DND-41 (cell line): ENCODE measurements around the gene PCYOX1L.

ENCODE experiments used
- ATAC-seq: fragments of 200-7000 bp; cut with Tn5 transposase; 3 replicates; pipeline ENCODE4 v1.9.1; 2021; ENCODE audit warnings: low read depth; ENCODE audit not compliant: insufficient read depth
- DNase-seq: peaks from one replicate; pipeline ENCODE4 v3.0.0-alpha.2; 2020
- H2AFZ ChIP-seq: 2 replicates; pipeline ENCODE4 v1.6.0; 2012; ENCODE audit warnings: low read depth, low read length
- H3K27ac ChIP-seq: 2 replicates; pipeline ENCODE4 v1.5.1; 2012; ENCODE audit warnings: low read length, inconsistent platforms
- H3K27me3 ChIP-seq: fragments of 200-600 bp; sonication (generic); 2 replicates; pipeline ENCODE4 v1.6.0; 2012; ENCODE audit warnings: low read length, mild to moderate bottlenecking, inconsistent platforms; ENCODE audit not compliant: insufficient read depth, poor library complexity
- H3K36me3 ChIP-seq: 2 replicates; pipeline ENCODE4 v1.5.1; 2012; ENCODE audit warnings: low read length, inconsistent platforms; ENCODE audit not compliant: insufficient read depth
- H3K4me1 ChIP-seq: 2 replicates; pipeline ENCODE4 v1.5.1; 2012; ENCODE audit warnings: mild to moderate bottlenecking, low read length; ENCODE audit not compliant: insufficient read depth
- H3K4me2 ChIP-seq: 2 replicates; pipeline ENCODE4 v1.6.0; 2012; ENCODE audit warnings: mild to moderate bottlenecking, moderate library complexity, low read length, inconsistent platforms; ENCODE audit not compliant: insufficient read depth
- H3K4me3 ChIP-seq, 2 experiments: fragments of 200-600 bp in 1 of 2; shearing (Covaris generic) in 1 of 2; 2 replicates each; pipeline ENCODE4 v1.5.1; 2012 to 2016; ENCODE audit warnings: inconsistent platforms in 2 of 2, low read length in 2 of 2, mild to moderate bottlenecking in 2 of 2, low read depth in 1 of 2, moderate library complexity in 1 of 2
- H3K79me2 ChIP-seq: 2 replicates; pipeline ENCODE4 v1.6.0; 2012; ENCODE audit warnings: low read length, inconsistent platforms; ENCODE audit not compliant: insufficient read depth
- H3K9ac ChIP-seq: 2 replicates; pipeline ENCODE4 v1.6.0; 2012; ENCODE audit warnings: low read depth, mild to moderate bottlenecking, inconsistent platforms, low read length, moderate library complexity
- H3K9me3 ChIP-seq: 2 replicates; pipeline ENCODE4 v1.5.1; 2012; ENCODE audit warnings: low read length, moderate library complexity, mild to moderate bottlenecking, inconsistent platforms; ENCODE audit not compliant: insufficient read depth, severe bottlenecking
- H4K20me1 ChIP-seq: 2 replicates; pipeline ENCODE4 v1.6.0; 2012; ENCODE audit warnings: low read length; ENCODE audit not compliant: insufficient read depth
- CTCF ChIP-seq: IDR thresholded peaks from 2 replicates; pipeline ENCODE4 v1.5.1; 2012; ENCODE audit warnings: borderline replicate concordance, low read length, moderate library complexity, mild to moderate bottlenecking; ENCODE audit not compliant: poor library complexity, severe bottlenecking; ENCODE audit errors: extremely low read depth
- EZH2 ChIP-seq: IDR thresholded peaks from 3 replicates; pipeline ENCODE4 v1.6.1; 2012; ENCODE audit warnings: borderline replicate concordance, low read depth, mild to moderate bottlenecking, moderate library complexity, low read length, inconsistent platforms; ENCODE audit not compliant: severe bottlenecking

PCYOX1L gene

GRCh38 chr5:149399775-149400174 is 41.9 kb downstream of the PCYOX1L start:
- Histone ChIP-seq H3K79me2 (no peaks in the 10 kb centered on the region), H3K4me2 (no peak overlapping the region), H3K9ac (no peak overlapping the region), H3K4me3 (no peak overlapping the region), H3K4me1 (no peaks in the 10 kb centered on the region), H3K27ac (no peak overlapping the region), H3K27me3 (no peaks in the 10 kb centered on the region), H4K20me1 (no peaks in the 10 kb centered on the region), H3K36me3 (no peaks in the 10 kb centered on the region), H2AFZ (no peak overlapping the region), H3K9me3 (no peaks in the 10 kb centered on the region)
- TF ChIP-seq EZH2 (no peak), CTCF (no peak)
- no peak for DNase-seq
- ATAC-seq: no peak

- no peak overlapping the region for H2AFZ ChIP-seq
- no peaks in the 10 kb centered on the region for H3K9me3 ChIP-seq
- H3K4me1 ChIP-seq: no peaks in the 10 kb centered on the region
- H3K36me3 ChIP-seq: no peaks in the 10 kb centered on the region
- no peaks in the 10 kb centered on the region for H4K20me1 ChIP-seq
- H3K27ac ChIP-seq: no peak overlapping the region
- no peak for TF ChIP-seq EZH2
- no peak for TF ChIP-seq CTCF
- ATAC-seq: no peak
- no peak for DNase-seq
- H3K27me3 ChIP-seq: peaks cover 3% of the 10 kb centered on the region
- no peak overlapping the region for H3K4me3 ChIP-seq
- no peak overlapping the region for H3K9ac ChIP-seq
- H3K79me2 ChIP-seq: no peaks in the 10 kb centered on the region
- H3K4me2 ChIP-seq: no peak overlapping the region
Observed at GRCh38 chr5:149400304-149400703, 42.5 kb downstream of the PCYOX1L start.

- no peak overlapping the region for H2AFZ ChIP-seq
- no peak for ATAC-seq
- H3K4me3 ChIP-seq: no peak overlapping the region
- no peaks in the 10 kb centered on the region for H3K4me1 ChIP-seq
- TF ChIP-seq CTCF: no peak
- no peak for TF ChIP-seq EZH2
- peaks cover 5% of the 10 kb centered on the region for H3K27me3 ChIP-seq
- H3K9me3 ChIP-seq: no peaks in the 10 kb centered on the region
- H3K9ac ChIP-seq: no peak overlapping the region
- H3K79me2 ChIP-seq: no peaks in the 10 kb centered on the region
- H3K36me3 ChIP-seq: no peaks in the 10 kb centered on the region
- no peak overlapping the region for H3K27ac ChIP-seq
- no peaks in the 10 kb centered on the region for H4K20me1 ChIP-seq
- no peak overlapping the region for H3K4me2 ChIP-seq
- no peak for DNase-seq
Observed at GRCh38 chr5:149401051-149401450, 43.2 kb downstream of the PCYOX1L start.

- H3K4me2 ChIP-seq: no peak overlapping the region
- H3K36me3 ChIP-seq: no peaks in the 10 kb centered on the region
- no peaks in the 10 kb centered on the region for H3K9me3 ChIP-seq
- no peak overlapping the region for H3K27ac ChIP-seq
- no peak overlapping the region for H3K9ac ChIP-seq
- TF ChIP-seq EZH2: no peak
- TF ChIP-seq CTCF: no peak
- no peaks in the 10 kb centered on the region for H4K20me1 ChIP-seq
- H3K27me3 ChIP-seq: peaks cover 5% of the 10 kb centered on the region
- ATAC-seq (no peak), DNase-seq (no peak)
- H3K4me3 ChIP-seq: no peak overlapping the region
- no peak overlapping the region for H2AFZ ChIP-seq
- no peaks in the 10 kb centered on the region for H3K4me1 ChIP-seq
- H3K79me2 ChIP-seq: no peaks in the 10 kb centered on the region
Observed at GRCh38 chr5:149402291-149402690, 44.4 kb downstream of the PCYOX1L start.
